8988T (cell line): ENCODE measurements around the gene TMEM54.

Source experiments
- DNase-seq: peaks from one replicate; pipeline ENCODE4 v3.0.0; 2011

The TMEM54 gene

GRCh38 chr1:32894019-32894600 lies 7.1 kb downstream of the TMEM54 start:
- no peak for DNase-seq

- peak; percentile 69 for DNase-seq
Observed at GRCh38 chr1:32893198-32894018, 7.8 kb downstream of the TMEM54 start.

GRCh38 chr1:32892368-32893197 lies 8.6 kb downstream of the TMEM54 start:
- DNase-seq: peak; percentile 80

- DNase-seq: no peak
Observed at GRCh38 chr1:32891630-32892029, 9.6 kb downstream of the TMEM54 start.

- DNase-seq: no peak
Observed at GRCh38 chr1:32891241-32891570, 10.0 kb downstream of the TMEM54 start.

- no peak for DNase-seq
Observed at GRCh38 chr1:32890516-32891240, 10.5 kb downstream of the TMEM54 start.

GRCh38 chr1:32889731-32890278 lies 11.4 kb downstream of the TMEM54 start:
- DNase-seq: no peak

- DNase-seq: no peak
Observed at GRCh38 chr1:32888677-32889420, 12.3 kb downstream of the TMEM54 start.

- no peak for DNase-seq
Observed at GRCh38 chr1:32888134-32888533, 13.1 kb downstream of the TMEM54 start.

GRCh38 chr1:32887623-32888022 lies 13.6 kb downstream of the TMEM54 start:
- DNase-seq: no peak

GRCh38 chr1:32886828-32887414 lies 14.3 kb downstream of the TMEM54 start:
- no peak for DNase-seq

- peak; percentile 60 for DNase-seq
Observed at GRCh38 chr1:32886004-32886827, 15.0 kb downstream of the TMEM54 start, which contains the start of gene HPCA. Gene HPCA (plus strand): TSS chr1:32886491. CDS start chr1:32888899, 2,408 bp downstream.

- DNase-seq: no peak
Observed at GRCh38 chr1:32885676-32886003, 15.5 kb downstream of the TMEM54 start.

- DNase-seq: no peak
Observed at GRCh38 chr1:32884726-32885125, 16.5 kb downstream of the TMEM54 start.

GRCh38 chr1:32884032-32884372 lies 17.2 kb downstream of the TMEM54 start:
- DNase-seq: no peak

- DNase-seq: no peak
Observed at GRCh38 chr1:32883338-32884031, 17.7 kb downstream of the TMEM54 start.

- no peak for DNase-seq
Observed at GRCh38 chr1:32881871-32882850, 19.0 kb downstream of the TMEM54 start.

GRCh38 chr1:32881291-32881690 lies 19.9 kb downstream of the TMEM54 start:
- no peak for DNase-seq

GRCh38 chr1:32878637-32879041 lies 22.6 kb downstream of the TMEM54 start:
- no peak for DNase-seq
